Stomach (tissue), 9 donors: Measurements from ENCODE around the gene EMILIN1. TPM values are rescaled to one million over a fixed set of nuclear protein-coding genes. Genes with fewer than 3 reads are reported as not detected.

Experiments
- DNase-seq, 2 donors: peaks; one replicate each; pipeline versions ENCODE4 v3.0.0 to v3.0.0-alpha.2; 2013 to 2019
- H3K27ac ChIP-seq, 5 donors: fragments of 200-600 bp in 4 of 5; sonication (generic) in 4 of 5; one replicate each; pipeline ENCODE4 v1.5.1; 2013 to 2019; ENCODE audit warnings: mild to moderate bottlenecking in 1 of 5, moderate library complexity in 1 of 5
- H3K27me3 ChIP-seq, 3 donors: fragments of 200-600 bp; sonication (generic); one replicate each; pipeline ENCODE4 v1.5.1; 2017 to 2019; ENCODE audit warnings: mixed run types in 1 of 3
- H3K36me3 ChIP-seq, 4 donors: fragments of 200-600 bp; sonication (generic); 1 replicate in 3 of 4; 2 replicates in 1 of 4; pipeline ENCODE4 v1.5.1; 2016 to 2019
- H3K4me1 ChIP-seq, 4 donors: fragments of 200-600 bp; sonication (generic); one replicate each; pipeline ENCODE4 v1.5.1; 2016 to 2019
- H3K4me3 ChIP-seq, 4 donors: fragments of 200-600 bp; sonication (generic) in 3 of 4; one replicate each; pipeline ENCODE4 v1.5.1; 2016 to 2019; ENCODE audit warnings: mild to moderate bottlenecking in 1 of 4
- H3K9me3 ChIP-seq, 4 donors: fragments of 200-600 bp; sonication (generic); one replicate each; pipeline ENCODE4 v1.5.1; 2016 to 2019
- CTCF ChIP-seq, 7 experiments: fragments of 450-650 bp in 4 of 7; fragments of 200-600 bp in 3 of 7; sonication (generic) in 3 of 7; IDR thresholded peaks; one replicate each; pipeline ENCODE4 v1.5.1; 2016 to 2019; ENCODE audit warnings: antibody characterized with exemption in 7 of 7, control low read depth in 2 of 7, mild to moderate bottlenecking in 1 of 7
- EP300 ChIP-seq: sonication (generic); formaldehyde crosslinking; IDR thresholded peaks from one replicate; pipeline ENCODE4 v1.6.1; 2017; ENCODE audit warnings: antibody characterized with exemption
- POLR2A ChIP-seq, 4 donors: fragments of 450-650 bp; IDR thresholded peaks; one replicate each; pipeline ENCODE4 v1.6.1; 2016; ENCODE audit warnings: antibody characterized with exemption in 4 of 4, control low read depth in 2 of 4, mild to moderate bottlenecking in 1 of 4, moderate library complexity in 1 of 4
- POLR2AphosphoS5 ChIP-seq, 3 donors: sonication (generic); formaldehyde crosslinking; IDR thresholded peaks; one replicate each; pipeline ENCODE4 v1.6.1; 2016; ENCODE audit warnings: antibody characterized with exemption in 3 of 3
- WGBS, 5 donors: extraction: QIAGEN DNeasy Blood & Tissue Kit in 3 of 5; methylation state at CpG; one replicate each; pipeline versions ENCODE4 v1.1.5 to v1.1.7; 2013 to 2018; 5-methylcytosine and 5-hydroxymethylcytosine counted together
- intact Hi-C: fragments of 100-400 bp; cut with DNase I; formaldehyde crosslinking; loops from one replicate; pipeline ENCODE4 v1.15.1; 2023; ENCODE audit warnings: low total_unique reads
- polyA plus RNA-seq, 3 donors: library from polyadenylated mRNA; stranded (reverse); fragments of 200-250 nt; gene quantifications; one replicate each; pipeline ENCODE4 v1.2.3, GENCODE V29; 2013
- total RNA-seq, 5 donors: library from RNA; depleted of rRNA; stranded (reverse); fragments of >200 nt; gene quantifications; one replicate each; pipeline versions ENCODE4 v1.1.0 to v1.2.3, GENCODE V29; 2014 to 2016
- donor health status: healthy with polysubstance abuse.
- donor health status: Bipolar disorder and iron deficiency.
- donor health status: healthy.

The EMILIN1 gene
- total and polyA plus RNA-seq, 8 donors, result 17.5 to 208 (median 52.1) TPM

DNA sequence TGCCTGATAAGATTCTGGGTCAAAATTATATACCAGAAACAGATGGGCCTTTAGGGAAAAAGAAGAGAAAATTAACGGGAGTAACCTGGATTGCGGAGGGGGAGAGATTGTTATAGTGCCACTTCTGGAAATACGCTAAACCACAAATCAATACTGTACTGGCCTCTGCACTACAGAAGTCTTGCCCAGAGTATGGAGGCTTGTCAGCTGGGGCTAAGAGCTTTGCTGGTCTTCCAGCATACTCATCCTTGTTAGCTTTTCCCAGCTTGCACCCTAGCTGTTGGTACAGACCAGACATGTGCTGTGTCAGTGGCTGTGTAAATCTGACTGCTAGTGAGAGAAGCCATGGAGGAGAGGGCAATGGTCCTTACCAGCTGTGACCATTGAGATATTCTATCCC is 18.1 kb upstream of the EMILIN1 start:
- WGBS, 5 donors, result 86 to 91% (median 88%) methylated on average over 3 of the region's 3 CpGs
- no peaks in the 10 kb centered on the region for H3K9me3 ChIP-seq
- intact Hi-C loops, result no loop called here
- peaks cover 3 to 69% (median 65%) of the 10 kb centered on the region in 4 donors for H3K36me3 ChIP-seq
- no peaks in the 10 kb centered on the region for H3K27me3 ChIP-seq
- no peak overlapping the region for H3K27ac ChIP-seq
- DNase-seq, result no peak
- H3K4me3 ChIP-seq, result no peak overlapping the region
- TF ChIP-seq CTCF (IDR thresholded peaks at IDR 0.05) (no peak), POLR2A (IDR thresholded peaks at IDR 0.05) (no peak), EP300 (no peak), POLR2AphosphoS5 (IDR thresholded peaks at IDR 0.05) (no peak)
- H3K4me1 ChIP-seq, result peaks cover 0 to 5% (median 2%) of the 10 kb centered on the region in 4 donors

DNA sequence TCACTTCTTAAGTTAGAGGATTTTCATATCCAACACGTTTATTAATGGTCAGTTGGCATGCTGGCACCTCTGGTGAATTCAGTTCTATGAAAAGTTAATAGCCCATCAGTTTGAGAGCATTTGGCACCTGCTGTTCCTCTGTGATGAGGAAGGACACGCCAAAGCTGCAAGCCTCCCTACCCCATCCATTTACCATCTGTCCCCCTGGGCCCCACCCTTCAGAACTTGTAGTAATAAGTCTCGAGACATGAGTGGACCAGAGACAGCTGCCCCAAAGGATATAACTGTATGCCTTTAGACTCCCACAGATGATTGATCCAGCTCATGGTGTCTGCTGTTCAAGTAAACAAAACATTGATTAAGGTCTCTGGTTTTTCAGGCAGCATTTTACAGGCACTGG is 13.3 kb upstream of the EMILIN1 start:
- TF ChIP-seq CTCF (IDR thresholded peaks at IDR 0.05) (no peak), EP300 (no peak), POLR2AphosphoS5 (IDR thresholded peaks at IDR 0.05) (no peak), POLR2A (IDR thresholded peaks at IDR 0.05) (no peak)
- Histone ChIP-seq H3K36me3 (peaks cover 2 to 69% (median 61%) of the 10 kb centered on the region in 4 donors), H3K27ac (peak overlapping the region in 1 of 5 donors; percentile 4), H3K9me3 (no peaks in the 10 kb centered on the region), H3K27me3 (no peaks in the 10 kb centered on the region), H3K4me3 (no peak overlapping the region), H3K4me1 (peaks cover 15 to 40% (median 28%) of the 10 kb centered on the region in 4 donors)
- WGBS, 5 donors, result 81 to 88% (median 85%) methylated on average over 3 of the region's 3 CpGs
- no peak for DNase-seq
- intact Hi-C loops, result no loop called here

- H3K27me3 ChIP-seq, result no peaks in the 10 kb centered on the region
- WGBS, 5 donors, result 88 to 96% (median 90%) methylated on average over 5 of the region's 5 CpGs
- intact Hi-C loops, result no loop called here
- no peak for TF ChIP-seq EP300
- no peak for TF ChIP-seq POLR2AphosphoS5 (IDR thresholded peaks at IDR 0.05)
- DNase-seq, result no peak
- no peak overlapping the region for H3K4me3 ChIP-seq
- H3K27ac ChIP-seq, result no peak overlapping the region
- peaks cover 29 to 52% (median 43%) of the 10 kb centered on the region in 4 donors for H3K4me1 ChIP-seq
- H3K9me3 ChIP-seq, result no peaks in the 10 kb centered on the region
- H3K36me3 ChIP-seq, result peaks cover 2 to 61% (median 50%) of the 10 kb centered on the region in 4 donors
Measured at GRCh38 chr2:27067385-27067784, 11.0 kb upstream of the EMILIN1 start.

DNA sequence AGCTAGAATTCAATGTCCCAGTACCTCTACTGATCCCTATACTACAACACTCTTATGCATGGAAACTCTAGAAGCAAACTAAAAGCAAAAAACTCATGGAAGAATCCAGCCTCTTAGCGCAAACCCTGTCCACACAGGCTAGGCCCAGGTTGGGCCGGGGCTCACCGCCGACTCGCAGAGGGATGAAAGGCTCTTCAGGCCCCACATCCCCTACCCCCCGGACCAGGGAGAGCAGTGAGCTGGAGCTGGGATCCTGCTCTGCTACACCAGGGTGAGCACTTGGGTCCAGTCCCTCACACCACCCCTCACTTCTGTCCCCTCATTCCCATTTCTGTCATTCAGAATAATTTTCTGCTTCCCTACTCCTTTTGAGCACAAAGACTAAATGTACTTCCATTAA is 9.0 kb upstream of the EMILIN1 start:
- H3K9me3 ChIP-seq, result no peaks in the 10 kb centered on the region
- TF ChIP-seq POLR2A (IDR thresholded peaks at IDR 0.05), result no peak
- TF ChIP-seq CTCF (IDR thresholded peaks at IDR 0.05), result no peak
- TF ChIP-seq EP300, result no peak
- no peak for TF ChIP-seq POLR2AphosphoS5 (IDR thresholded peaks at IDR 0.05)
- DNase-seq, result no peak
- peak overlapping the region in 3 of 5 donors; percentile 92 to 94 (median 92) for H3K27ac ChIP-seq
- H3K36me3 ChIP-seq, result peaks cover 2 to 55% (median 48%) of the 10 kb centered on the region in 4 donors
- 88 to 98% (median 93%) methylated on average over 6 of the region's 6 CpGs for WGBS, 5 donors
- peaks cover 30 to 68% (median 56%) of the 10 kb centered on the region in 4 donors for H3K4me1 ChIP-seq
- intact Hi-C loops, result no loop called here
- no peaks in the 10 kb centered on the region for H3K27me3 ChIP-seq
- H3K4me3 ChIP-seq, result peak overlapping the region in 1 of 4 donors; percentile 90

DNA sequence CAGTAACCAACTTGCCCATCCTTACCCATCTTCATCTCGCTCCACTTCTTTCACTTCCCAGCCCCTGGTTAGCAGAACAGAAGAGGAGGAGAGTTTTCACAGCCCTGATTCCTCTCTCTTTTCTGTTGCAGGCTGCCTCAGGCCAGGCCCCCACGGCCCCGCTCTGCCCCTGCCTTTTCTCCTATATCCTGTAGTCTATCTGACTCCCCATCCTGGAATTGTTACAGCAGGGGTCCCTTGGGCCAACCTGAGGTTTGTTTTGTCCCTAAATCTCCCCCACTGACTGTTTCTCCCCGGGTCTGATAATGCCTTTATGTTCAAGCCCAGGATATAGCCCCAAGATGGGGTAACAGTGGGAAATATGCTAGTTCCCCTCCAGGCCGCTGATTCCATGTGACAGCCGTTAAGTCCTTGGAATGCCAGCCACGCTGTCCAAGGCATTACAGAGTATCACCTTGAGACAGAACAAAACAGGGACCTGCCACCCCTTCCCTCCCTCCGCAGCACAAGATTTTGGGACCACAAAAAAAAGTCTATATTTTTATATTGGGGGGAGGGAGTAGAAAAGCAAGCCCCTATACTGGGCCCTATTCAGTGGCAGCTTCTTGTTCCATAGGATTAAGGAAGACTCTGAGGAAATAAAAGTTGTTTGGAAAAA is 8.3 kb upstream of the EMILIN1 start:
- Histone ChIP-seq H3K36me3 (peaks cover 2 to 51% (median 45%) of the 10 kb centered on the region in 4 donors), H3K4me3 (peak overlapping the region; percentile 72 to 90 (median 77)), H3K27ac (peak overlapping the region in 4 of 5 donors; percentile 92 to 94 (median 92)), H3K4me1 (peaks cover 30 to 74% (median 63%) of the 10 kb centered on the region in 4 donors), H3K9me3 (no peaks in the 10 kb centered on the region), H3K27me3 (no peaks in the 10 kb centered on the region)
- intact Hi-C loops, result no loop called here
- no peak for DNase-seq
- no peak for TF ChIP-seq POLR2AphosphoS5 (IDR thresholded peaks at IDR 0.05)
- no peak for TF ChIP-seq EP300
- no peak for TF ChIP-seq CTCF (IDR thresholded peaks at IDR 0.05)
- no peak for TF ChIP-seq POLR2A (IDR thresholded peaks at IDR 0.05)
- 79 to 88% (median 87%) methylated on average over 8 of the region's 8 CpGs for WGBS, 5 donors
